Gastroesophageal sphincter (tissue), 3 donors: Measurements from ENCODE around the gene CD300A.
"Not testable (repeated sequence)": the region's sequence is repeated elsewhere in the genome, so short reads cannot be mapped to it uniquely, and the experiment has no call there.

Experiments
- EP300 ChIP-seq: sonication (generic); formaldehyde crosslinking; IDR thresholded peaks from one replicate; pipeline ENCODE4 v1.6.1; 2017; ENCODE audit warnings: antibody characterized with exemption, mild to moderate bottlenecking
- POLR2A ChIP-seq, 2 donors: fragments of 450-650 bp; IDR thresholded peaks; one replicate each; pipeline ENCODE4 v1.6.1; 2017; ENCODE audit warnings: antibody characterized with exemption in 2 of 2, mild to moderate bottlenecking in 2 of 2, moderate library complexity in 1 of 2
- TF ChIP-seq, protein P1 (sequence below), 4 experiments: fragments of 200-600 bp in 2 of 4; fragments of 450-650 bp in 2 of 4; sonication (generic) in 1 of 4; IDR thresholded peaks; one replicate each; pipeline ENCODE4 v1.5.1; 2017 to 2019; ENCODE audit warnings: antibody characterized with exemption in 4 of 4, mild to moderate bottlenecking in 2 of 4, moderate library complexity in 2 of 4

GRCh38 chr17:74518413-74518981, 52.1 kb downstream of the CD300A start:
- TF ChIP-seq, protein P1, sequence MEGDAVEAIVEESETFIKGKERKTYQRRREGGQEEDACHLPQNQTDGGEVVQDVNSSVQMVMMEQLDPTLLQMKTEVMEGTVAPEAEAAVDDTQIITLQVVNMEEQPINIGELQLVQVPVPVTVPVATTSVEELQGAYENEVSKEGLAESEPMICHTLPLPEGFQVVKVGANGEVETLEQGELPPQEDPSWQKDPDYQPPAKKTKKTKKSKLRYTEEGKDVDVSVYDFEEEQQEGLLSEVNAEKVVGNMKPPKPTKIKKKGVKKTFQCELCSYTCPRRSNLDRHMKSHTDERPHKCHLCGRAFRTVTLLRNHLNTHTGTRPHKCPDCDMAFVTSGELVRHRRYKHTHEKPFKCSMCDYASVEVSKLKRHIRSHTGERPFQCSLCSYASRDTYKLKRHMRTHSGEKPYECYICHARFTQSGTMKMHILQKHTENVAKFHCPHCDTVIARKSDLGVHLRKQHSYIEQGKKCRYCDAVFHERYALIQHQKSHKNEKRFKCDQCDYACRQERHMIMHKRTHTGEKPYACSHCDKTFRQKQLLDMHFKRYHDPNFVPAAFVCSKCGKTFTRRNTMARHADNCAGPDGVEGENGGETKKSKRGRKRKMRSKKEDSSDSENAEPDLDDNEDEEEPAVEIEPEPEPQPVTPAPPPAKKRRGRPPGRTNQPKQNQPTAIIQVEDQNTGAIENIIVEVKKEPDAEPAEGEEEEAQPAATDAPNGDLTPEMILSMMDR (IDR thresholded peaks at IDR 0.05): not testable (repeated sequence)
- TF ChIP-seq EP300; POLR2A (IDR thresholded peaks at IDR 0.05): not testable (repeated sequence)
